Activated CD8-positive, alpha-beta memory T cell treated with anti-CD3 and anti-CD28 coated beads for 24 hours (primary cell): ENCODE results near the gene PTTG1IP.

Experiments used
- DNase-seq: peaks from one replicate; pipeline ENCODE4 v3.0.0-alpha.2; 2020

The PTTG1IP gene

DNA sequence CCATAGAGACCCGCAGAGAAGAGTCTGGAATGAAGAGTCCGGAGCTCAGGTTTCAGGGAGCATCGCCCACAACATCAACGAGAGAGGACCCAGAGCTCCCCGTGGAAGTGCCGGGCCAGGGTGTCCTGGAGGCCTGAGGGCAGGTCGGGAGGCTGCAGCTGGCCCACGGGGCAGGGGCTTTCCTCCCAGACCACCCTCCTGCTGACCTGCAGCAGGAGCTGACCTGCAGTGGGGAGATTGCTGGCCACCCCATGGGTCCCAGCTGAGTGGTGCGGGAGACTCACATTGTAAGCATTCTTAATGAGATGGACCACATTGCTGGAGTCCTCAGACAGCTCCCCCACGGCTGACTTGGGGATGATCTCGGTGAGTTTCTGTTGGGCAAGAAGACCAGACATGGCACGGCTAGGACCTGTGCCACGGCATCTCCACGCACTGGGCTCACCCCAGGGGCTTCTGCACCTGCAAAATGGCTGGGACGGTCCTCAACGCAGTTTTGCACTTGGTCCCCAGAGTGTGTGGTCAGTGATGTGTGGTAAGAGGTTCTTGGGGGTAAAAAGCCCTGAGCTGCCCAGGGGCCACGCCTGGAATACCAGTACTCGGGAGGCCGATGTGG, 21.3 kb upstream of the PTTG1IP start:
- DNase-seq = no peak

DNA sequence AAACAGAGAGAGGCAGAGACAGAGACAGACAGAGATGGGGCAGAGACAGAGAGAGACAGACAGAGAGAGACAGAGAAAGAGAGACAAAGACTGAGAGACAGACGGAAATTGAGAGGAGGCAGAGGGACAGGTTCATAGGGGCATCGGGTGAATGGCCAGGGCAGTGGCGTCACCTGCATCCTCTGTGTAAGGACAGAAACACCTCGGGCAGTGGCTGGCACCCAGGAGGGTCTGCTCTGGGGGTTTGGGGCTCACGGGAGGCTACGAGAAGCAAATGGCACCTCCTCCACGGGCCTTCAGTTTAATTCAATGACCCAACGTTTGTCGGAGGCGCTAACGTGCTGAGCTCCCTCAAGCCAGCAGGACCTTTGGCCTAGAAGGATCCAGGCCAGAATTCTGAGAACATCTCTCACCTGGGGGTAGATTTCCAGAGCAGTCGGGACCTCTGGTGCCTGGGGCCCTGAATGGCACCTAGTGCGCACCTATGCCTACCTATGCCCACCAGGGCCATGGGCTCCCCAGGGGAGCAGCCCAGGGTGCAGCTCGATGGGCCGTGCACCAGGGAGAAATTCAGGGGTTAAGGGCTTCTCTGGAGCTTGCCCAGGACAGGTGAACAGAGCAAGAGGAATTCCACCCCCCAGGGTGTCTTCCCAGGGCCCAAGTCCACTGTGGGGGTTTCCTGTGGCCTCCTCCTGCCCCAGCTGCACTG, 20.6 kb upstream of the PTTG1IP start:
- DNase-seq = no peak

DNA sequence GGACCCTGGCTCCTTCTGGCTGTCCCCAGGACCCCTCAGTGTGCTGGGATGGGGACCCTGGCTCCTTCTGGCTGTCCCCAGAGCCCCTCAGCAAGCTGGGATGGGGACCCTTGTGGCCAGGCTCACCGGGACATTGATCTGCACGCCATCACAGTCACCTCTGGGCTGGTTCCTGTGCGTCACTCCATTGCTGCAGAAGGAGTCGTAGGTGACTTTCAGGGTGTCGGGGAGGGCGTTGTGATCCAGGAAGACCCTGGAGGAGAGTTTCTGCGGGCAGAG, 19.7 kb upstream of the PTTG1IP start:
- no peak for DNase-seq

DNA sequence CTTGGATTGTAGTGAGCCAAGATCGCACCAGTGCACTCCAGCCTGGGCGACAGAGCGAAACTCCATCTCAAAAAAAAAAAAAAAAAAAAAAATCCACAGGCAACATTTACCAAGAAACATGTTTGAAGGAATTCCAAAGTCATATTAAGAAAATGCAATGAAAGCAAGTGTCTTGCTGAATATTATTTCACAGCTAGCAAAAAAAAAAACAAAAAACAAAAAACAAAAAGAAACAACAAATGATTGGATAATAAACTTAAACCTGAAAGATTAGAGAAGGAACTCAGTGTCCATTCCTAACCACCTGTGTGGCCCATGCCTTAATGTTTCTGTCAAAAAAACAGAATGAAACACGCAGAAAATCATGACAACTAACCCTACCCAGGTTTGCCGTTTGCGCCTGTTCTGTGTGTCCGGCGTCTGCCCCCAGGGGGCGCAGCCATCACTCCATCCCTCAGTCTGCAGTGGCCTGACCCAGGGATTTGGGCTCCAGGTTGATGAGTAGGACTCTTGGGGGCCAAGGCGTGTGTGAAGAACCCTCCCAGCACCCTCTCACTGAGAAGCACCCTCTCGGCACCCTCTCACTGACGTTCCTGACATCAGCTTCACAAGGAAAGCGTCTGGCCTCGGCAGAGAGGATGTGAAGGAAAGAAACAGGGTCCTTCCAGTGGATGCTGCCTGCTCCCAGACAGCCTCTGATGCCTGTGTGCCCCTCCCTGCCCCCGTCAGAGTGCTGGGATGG, 19.2 kb upstream of the PTTG1IP start:
- peak; percentile 91 for DNase-seq

DNA sequence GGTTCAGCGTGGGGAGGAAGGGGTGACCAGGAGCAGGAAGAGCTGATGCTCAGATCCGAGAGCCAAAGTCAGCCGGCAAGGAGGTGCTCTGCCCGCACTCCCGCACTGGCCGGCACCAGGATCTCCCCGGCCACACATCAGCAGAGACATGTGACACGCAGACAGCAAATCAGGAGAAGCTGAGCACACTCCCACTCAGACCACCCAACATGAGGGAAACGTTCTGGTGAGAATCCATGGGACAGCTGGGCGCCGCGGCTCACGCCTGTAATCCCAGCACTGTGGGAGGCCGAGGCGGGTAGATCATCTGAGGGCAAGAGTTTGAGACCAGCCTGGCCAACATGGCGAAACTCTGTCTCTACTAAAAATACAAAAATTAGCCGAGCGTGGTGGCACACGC, 18.6 kb upstream of the PTTG1IP start:
- no peak for DNase-seq

DNA sequence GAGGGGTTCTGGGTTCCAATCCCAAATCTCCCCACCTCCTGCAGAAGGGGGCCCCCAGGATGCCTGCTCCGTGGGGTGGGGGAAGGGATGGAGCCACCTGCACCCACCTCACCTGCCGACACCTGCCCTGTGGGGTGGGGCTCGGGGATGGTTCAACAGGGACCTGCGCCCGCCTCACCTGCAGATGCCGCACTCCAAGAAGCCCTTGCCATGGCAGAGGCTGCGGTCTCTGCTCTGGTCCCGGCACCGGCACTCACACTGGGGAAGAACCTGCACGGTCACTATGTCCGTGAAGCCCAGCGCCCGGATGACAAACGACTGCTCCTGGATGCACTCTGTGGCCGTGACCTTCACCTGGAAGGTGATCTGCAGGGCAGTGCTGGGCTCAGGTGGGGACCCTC, 18.1 kb upstream of the PTTG1IP start:
- no peak for DNase-seq

GRCh38 chr21:44890961-44891541, 17.6 kb upstream of the PTTG1IP start:
- no peak for DNase-seq

GRCh38 chr21:44890338-44890931, 16.9 kb upstream of the PTTG1IP start:
- no peak for DNase-seq

- no peak for DNase-seq
These were observed 16.3 kb upstream of the PTTG1IP start for GRCh38 chr21:44889625-44890337.

DNA sequence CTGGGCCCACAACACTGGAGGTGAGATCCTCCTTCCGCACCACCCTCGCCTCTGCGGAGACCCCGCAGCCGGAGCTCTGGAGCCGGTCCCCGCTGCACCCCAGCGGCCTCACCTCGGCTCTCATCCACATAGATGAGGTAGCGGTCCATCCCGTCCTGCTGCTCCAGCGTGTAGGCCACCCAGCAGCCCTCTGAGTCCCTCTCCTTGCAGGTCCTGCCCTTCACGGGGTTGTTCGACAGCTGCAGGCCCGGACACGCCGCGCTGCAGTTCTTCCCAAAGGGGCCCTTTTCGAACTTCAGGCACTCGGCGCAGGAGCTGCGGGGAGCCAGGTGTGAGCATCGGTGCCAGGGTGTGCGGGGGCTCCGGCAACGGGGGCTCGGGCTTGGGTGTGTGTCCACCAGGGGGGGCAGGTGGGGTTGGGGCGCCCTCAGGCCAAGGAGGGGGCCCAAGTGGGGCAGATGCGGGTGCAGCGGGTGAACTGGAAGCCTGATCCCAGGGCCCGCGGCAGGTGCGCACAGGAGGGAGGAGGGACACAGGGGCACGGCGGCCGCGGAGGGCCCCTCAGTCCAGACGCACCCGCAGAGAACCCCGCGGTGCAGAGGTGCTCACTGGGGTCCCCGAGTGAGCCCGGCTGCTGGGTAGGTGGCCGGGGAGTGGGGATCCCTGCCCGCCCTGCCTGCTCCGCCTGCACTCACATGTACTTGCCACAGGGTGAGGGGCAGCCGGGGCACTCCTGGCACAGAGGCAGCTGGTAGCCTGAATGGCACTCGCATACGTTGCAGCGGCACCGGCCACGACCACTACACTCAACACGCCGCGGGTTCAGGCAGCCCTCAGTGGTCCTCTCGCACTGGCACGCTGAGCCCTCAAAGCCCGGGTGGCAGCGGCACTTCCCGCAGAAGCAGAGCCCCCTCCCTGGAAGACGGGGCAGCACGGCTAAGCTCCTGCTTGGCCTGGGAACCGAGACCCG, 15.4 kb upstream of the PTTG1IP start:
- DNase-seq = no peak

- no peak for DNase-seq
These were observed 14.5 kb upstream of the PTTG1IP start for GRCh38 chr21:44887807-44888580.

GRCh38 chr21:44887126-44887806, 13.8 kb upstream of the PTTG1IP start:
- DNase-seq = no peak

DNA sequence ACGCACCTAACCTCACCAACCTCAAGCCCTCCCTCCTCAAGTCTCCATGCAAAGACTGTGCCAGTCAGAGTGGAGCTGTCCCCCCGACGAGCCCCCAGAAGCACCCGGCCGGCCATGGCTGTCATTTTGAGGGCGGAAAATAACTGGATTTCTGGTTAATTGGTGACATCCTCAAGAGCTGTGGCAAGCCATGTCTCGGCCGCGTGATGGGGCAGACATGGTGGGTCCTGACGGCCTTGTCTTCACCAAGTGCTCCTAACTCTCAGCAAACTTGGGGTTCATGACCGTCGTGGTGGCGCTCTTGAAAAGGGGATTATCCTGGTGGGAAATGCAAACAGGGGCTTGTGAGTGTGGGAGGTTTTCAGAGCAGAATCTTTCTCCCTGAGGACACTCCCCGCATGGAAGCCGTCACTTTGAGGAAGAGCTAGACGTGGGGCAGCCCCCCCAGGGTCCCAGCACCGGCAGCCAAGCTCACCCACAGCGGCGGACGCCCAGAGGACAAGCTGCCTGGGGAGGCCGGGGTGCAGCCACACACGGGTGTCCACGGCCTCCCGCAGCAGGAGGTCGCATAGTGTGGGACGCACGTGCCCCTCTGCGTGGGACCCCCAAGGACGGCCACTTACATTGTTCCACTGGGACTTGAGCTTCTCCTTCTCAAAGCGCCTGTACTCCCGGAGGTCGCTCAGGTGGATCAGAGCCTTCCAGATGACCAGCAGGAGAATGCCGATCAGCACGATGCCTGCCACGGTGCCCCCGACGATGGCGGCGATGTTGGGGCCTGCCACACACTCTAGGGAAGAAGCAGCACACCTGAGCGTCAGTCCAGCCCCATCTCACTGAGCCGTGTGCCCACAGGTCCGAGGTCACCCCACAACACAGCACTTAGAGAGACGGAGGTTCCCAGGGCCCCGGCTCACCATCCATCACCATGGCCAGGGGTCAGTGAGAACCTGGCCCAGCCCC, 12.9 kb upstream of the PTTG1IP start:
- no peak for DNase-seq

DNA sequence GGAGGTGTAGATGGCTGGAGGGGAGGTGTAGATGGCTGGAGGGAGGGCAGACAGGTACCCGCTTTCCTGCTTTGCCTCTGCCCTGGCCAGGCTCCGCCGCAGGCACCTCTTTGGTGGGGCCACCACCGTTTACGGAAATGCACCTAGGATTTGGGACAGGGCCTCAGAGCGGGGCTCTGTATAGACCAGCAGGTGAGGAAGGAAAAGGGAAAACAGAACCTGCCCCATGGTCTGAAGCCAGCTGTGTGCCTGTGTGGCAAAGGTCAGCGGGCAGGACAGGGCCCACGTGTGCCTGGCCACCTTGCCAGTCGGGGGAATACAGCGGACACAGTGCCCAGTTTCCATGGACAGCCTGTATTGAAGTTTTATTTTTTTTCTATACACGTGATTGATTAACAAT, 12.1 kb upstream of the PTTG1IP start:
- DNase-seq = no peak

DNA sequence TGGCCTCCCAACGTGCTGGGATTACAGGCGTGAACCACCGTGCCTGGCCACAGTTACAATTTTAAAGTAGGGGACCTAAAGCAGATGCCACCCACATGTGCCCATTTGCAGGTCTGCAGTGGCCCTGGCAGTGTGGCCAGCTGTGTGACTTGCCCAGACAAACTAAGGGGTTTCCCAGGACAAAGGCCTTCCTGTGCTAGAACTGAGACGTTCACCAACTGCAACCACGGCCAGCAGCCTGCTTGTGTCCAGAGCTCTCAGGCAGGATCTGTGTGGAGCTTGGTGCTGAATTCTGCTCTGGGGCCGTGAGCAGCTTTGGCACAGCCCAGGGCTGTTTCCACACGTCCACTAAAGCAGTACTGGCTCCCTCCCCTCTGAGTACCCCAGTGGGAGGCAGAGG, 10.6 kb upstream of the PTTG1IP start:
- no peak for DNase-seq

DNA sequence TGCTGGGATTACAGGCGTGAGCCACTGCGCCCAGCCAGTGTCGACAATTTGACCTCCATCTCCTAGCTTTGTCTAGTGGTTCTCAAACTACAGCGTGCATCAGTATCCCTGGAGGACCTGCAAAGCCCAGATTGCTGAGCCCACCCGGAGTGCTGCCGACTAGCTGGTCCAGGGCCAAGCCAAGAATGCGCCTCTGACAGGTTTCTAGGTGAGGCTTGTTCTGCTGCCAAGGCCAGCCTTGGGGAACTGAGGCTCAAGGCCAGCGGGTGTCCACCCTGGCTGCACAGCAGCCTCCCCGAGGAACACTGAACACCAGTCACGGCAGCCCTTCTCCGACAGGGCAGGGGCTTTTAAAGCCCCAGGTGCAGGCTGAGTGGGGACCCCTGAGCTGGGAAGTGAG, 9.8 kb upstream of the PTTG1IP start:
- no peak for DNase-seq

DNA sequence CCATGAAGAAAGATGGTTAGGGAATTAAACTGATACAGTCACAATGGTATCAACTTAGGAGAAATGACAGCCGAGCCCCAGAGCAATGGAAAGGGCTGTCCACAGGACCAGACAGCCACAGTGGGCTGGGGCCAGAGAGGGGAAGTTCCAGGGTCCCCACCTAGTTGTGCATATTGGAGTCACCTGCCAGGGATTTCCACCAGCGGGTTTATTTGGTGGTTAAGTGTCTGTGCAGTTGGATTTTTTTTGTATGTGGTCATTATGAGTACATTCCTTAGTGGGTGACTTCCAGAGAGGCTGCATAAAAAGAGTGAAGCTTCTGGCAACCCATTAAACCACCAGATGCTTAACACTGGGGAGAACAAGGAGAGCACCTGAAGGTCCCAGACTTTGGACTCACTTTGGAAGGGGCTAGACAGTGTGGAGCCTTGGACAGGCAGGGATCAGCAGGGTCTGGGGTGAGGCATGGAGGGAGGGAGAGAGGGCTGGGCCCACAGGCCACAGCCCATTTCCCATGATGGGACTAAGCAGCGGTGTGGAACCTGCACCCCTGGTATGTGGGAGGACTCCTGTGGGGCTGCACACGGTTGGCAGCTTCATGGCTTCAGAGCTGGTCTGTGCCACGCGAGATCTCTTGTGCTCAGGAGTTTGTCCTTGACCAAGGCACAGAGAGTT, 7.8 kb upstream of the PTTG1IP start:
- DNase-seq = no peak

DNA sequence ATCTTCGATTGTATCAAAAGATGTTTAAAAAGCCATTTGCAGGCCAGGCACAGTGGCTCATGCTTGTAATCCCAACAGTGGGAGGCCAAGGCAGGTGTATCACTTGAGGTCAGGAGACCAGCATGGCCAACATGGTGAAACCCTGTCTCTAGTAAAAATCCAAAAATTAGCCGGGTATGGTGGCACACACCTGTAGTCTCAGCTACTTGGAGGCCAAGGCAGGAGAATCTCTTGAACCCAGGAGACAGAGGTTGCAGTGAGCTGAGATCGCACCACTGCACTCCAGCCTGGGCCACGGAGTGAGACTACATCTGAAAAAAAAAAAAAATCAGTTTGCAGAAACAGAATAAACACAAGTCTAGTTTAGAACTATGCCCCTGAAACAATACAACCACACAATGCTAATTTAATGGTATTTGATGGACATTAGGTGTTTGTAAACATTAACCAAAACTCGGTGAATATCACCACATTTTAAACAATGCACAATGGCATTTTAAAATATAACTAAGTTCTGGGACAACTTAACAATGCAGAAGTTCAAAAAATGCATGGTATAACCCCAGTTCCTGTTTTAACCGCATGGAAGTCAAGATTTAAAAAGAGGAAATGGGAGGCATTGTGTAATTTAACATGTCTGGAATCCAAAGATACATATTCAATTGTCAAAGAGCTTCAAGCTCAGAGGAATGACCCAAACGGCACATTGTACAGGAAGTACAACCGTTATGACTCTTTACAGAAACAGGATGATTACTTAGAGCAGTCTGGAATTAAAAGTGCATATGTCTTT, 7.1 kb upstream of the PTTG1IP start:
- DNase-seq = no peak
